Activated naive CD8-positive, alpha-beta T cell treated with anti-CD3 and anti-CD28 coated beads for 36 hours (primary cell): ENCODE measurements around the gene TPPP. TPM values are rescaled to one million over a fixed set of nuclear protein-coding genes. Genes with fewer than 3 reads are reported as not detected.
"Not testable (repeated sequence)": the region's sequence is repeated elsewhere in the genome, so short reads cannot be mapped to it uniquely, and the experiment has no call there.

Source experiments
- DNase-seq: peaks from one replicate; pipeline ENCODE4 v3.0.0; 2021
- H3K27ac Mint-ChIP-seq: one replicate; pipeline ENCODE4 v1.8.0; 2022; ENCODE audit warnings: mild to moderate bottlenecking, moderate library complexity, mixed read lengths
- H3K27me3 Mint-ChIP-seq: one replicate; pipeline ENCODE4 v1.8.0; 2022; ENCODE audit warnings: mild to moderate bottlenecking, mixed read lengths
- H3K36me3 Mint-ChIP-seq: one replicate; pipeline ENCODE4 v1.8.0; 2021; ENCODE audit warnings: mild to moderate bottlenecking, mixed read lengths
- H3K4me1 Mint-ChIP-seq: one replicate; pipeline ENCODE4 v1.8.0; 2021; ENCODE audit warnings: mixed read lengths
- H3K4me3 Mint-ChIP-seq: one replicate; pipeline ENCODE4 v1.8.0; 2022; ENCODE audit warnings: mild to moderate bottlenecking, moderate library complexity, mixed read lengths
- H3K9me3 Mint-ChIP-seq: one replicate; pipeline ENCODE4 v1.8.0; 2022; ENCODE audit warnings: mixed read lengths
- total RNA-seq, 2 experiments: library from RNA; stranded (reverse); gene quantifications; one replicate each; pipeline ENCODE4 v1.2.3, GENCODE V29; 2021

TPPP gene
- total RNA-seq, 2 experiments from 2014 or later, result 0.08 TPM; not detected in 1

DNA sequence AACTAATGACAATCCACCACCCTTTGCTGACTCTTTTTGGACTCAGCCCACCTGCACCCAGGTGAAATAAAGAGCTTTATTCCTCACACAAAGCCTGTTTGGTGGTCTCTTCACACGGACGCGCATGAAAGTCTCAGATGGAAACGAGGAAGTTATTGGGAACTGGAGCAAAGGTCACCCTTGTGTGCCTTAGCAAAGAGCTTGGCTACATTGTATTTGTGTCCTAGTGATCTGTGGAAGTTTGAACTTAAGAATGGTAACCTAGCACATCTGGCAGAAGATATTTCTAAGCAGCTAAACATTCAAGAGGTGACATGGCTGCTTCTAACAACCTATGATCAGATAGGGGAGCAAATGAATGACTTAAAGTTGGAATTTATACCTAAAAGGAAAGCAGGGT, 15.2 kb upstream of the TPPP start:
- not testable (repeated sequence) for H3K9me3 Mint-ChIP-seq

DNA sequence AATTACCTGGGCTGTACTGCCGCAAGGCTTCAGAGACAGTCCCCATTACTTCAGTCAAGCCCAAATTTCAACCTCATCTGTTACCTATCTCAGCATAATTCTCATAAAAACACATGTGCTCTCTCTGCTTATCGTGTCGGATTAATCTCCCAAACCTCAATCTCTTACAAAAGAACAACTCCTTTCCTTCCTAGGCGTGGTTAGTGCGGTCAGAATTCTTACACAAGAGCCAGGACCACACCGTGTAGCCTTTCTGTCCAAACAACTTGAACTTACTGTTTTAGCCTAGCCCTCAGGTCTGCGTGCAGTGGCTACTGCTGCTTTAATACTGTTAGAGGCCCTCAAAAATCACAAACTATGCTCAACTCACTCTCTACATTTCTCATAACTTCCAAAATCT, 13.0 kb upstream of the TPPP start:
- H3K36me3 Mint-ChIP-seq, H3K27ac Mint-ChIP-seq, H3K4me1 Mint-ChIP-seq, H3K27me3 Mint-ChIP-seq, H3K4me3 Mint-ChIP-seq, H3K9me3 Mint-ChIP-seq, DNase-seq: not testable (repeated sequence)

More for the DNA sequence above, 15.2 kb upstream of the TPPP start:
- not testable (repeated sequence) for H3K36me3 Mint-ChIP-seq, H3K4me3 Mint-ChIP-seq, H3K4me1 Mint-ChIP-seq, H3K27ac Mint-ChIP-seq, DNase-seq
- H3K27me3 Mint-ChIP-seq, result peaks cover 14% of the 10 kb centered on the region

DNA sequence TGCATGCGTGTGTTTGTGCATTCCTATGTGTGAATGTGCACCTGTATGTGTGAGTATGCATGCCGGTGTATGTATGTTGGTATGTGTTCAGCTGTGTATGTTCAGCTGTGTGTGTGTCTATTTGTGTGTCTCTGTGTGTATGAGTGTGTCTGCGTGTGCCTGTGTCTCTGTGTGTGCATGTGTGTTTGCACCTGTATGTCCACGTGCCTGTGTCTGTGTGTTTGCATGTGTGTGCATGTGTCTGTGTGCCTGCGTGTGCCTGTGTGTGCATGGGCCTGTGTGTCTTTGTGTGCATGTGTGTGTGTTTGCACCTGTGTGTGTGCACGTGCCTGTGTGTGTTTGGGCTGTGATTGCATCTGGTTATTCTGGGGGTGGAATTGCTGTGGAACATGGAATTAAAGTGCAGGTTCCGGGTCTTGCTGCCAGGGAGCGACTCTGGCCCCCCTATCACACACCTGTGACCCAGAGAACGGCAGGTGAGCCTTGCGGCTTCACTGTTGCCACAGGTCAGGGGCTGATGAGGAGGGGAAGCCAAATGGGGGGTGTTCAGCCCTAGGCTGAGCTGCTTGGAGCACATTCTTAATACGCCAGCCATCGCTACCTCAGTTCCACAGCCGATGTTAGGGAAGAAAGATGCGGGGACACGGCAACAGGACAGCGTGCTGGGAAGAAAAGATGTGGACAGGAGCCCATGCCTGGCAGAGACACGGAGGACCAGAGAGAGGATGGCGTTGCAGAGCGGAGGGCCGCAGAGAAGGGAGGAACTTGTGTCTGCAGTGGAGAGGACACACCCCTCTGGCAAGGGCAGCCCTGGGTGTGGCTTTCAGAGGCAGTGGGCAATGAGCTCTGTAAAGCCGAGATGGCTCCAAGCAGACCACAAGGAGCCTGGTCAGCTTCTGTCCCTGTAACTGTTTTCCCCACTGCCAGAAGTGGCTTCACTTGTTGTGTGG, 3.9 kb upstream of the TPPP start:
- H3K36me3 Mint-ChIP-seq, H3K4me1 Mint-ChIP-seq: not testable (repeated sequence)

DNA sequence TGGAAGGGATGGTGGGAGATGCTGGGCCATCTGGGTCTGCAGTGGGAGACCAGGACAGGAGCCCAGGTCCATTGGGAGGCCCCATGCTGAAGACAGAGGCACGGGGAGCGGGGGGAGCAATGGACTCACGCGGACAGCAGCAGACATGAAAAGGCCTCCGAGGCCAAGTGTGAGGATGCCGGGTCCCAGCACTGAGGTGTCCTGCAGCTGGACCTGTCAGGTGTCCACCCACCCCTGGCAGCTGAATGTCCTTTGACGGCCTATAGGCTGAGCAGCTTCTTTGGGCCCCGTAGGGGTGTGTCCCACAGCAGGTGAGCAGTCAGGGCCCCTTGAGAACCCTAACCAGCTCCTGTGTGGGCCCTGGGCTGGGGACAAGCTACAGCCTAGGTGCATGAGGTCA, 3.0 kb upstream of the TPPP start:
- DNase-seq, H3K27me3 Mint-ChIP-seq, H3K9me3 Mint-ChIP-seq, H3K4me1 Mint-ChIP-seq, H3K4me3 Mint-ChIP-seq, H3K27ac Mint-ChIP-seq, H3K36me3 Mint-ChIP-seq: not testable (repeated sequence)

More for the DNA sequence above, 3.9 kb upstream of the TPPP start:
- not testable (repeated sequence) for DNase-seq, H3K9me3 Mint-ChIP-seq, H3K27ac Mint-ChIP-seq, H3K27me3 Mint-ChIP-seq, H3K4me3 Mint-ChIP-seq

DNA sequence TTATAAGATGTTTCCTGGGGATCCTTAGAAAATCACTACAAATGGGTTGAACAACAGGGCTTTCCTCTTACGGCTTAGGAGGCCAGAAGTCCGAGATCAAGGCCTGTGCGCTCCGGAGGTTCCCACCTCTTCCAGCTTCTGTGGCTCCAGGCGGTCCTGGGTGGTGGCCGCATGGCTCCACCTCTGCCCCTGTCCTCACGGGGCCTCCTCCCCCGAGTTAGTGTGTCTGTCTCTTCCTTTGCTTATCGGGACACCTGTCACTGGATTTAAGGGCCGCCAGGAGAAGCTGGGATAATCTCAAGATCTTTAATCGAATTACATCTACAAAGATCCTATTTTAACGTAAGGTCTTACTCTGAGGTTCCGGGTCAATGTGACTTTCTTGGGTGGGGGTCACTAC, 2.3 kb upstream of the TPPP start:
- H3K36me3 Mint-ChIP-seq, H3K9me3 Mint-ChIP-seq, H3K27me3 Mint-ChIP-seq, H3K4me3 Mint-ChIP-seq, H3K27ac Mint-ChIP-seq, DNase-seq, H3K4me1 Mint-ChIP-seq: not testable (repeated sequence)

DNA sequence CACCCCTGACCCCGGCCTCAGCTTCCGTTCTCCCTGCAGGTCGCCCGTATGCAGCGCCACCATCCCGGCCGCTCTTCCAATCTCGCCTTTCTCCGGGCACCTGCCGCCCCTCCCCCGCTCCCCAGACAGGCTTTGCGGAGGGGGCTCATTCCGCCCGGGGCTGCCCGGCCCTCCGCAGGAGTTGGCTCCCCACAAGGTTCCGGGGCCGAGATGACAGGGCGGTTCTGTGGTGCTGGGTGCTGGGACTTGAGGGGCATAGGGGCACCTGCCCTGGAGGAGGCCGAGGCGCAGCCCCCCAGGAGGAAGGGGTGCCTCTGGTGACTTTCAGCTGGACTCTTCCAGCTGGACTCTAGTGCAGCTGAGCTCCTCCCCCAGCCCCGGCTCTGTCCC, 885 bp upstream of the TPPP start:
- not testable (repeated sequence) for H3K27ac Mint-ChIP-seq, H3K9me3 Mint-ChIP-seq, H3K4me3 Mint-ChIP-seq, DNase-seq, H3K27me3 Mint-ChIP-seq, H3K4me1 Mint-ChIP-seq, H3K36me3 Mint-ChIP-seq

DNA sequence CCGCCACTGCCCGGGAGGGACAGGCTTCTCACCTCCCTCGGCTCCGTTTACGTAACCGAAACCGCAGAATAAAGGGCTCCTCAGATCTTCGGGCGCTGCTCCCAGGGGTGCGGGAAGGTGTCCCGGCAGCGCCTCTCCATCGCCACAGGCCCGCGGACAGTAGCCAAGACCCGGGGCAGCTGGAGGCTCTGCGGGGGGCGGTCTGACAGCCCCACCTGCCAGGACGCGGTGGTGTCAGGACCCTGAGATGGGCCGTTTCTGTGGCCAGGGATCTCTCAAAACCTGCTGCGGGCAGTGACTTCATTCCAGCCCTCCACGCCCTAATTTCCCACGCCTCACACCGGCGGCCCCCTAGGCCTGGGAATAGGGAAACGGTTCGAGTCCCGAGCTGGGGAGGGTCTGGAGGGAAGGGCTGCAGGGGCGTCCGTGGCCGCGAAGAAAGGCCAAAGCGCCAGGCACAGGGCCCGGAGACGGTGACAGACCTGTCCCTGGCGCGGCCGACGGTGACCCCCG, 567 bp downstream of the TPPP start:
- H3K27ac Mint-ChIP-seq, H3K36me3 Mint-ChIP-seq, H3K9me3 Mint-ChIP-seq, H3K4me3 Mint-ChIP-seq, H3K4me1 Mint-ChIP-seq, DNase-seq, H3K27me3 Mint-ChIP-seq: not testable (repeated sequence)

DNA sequence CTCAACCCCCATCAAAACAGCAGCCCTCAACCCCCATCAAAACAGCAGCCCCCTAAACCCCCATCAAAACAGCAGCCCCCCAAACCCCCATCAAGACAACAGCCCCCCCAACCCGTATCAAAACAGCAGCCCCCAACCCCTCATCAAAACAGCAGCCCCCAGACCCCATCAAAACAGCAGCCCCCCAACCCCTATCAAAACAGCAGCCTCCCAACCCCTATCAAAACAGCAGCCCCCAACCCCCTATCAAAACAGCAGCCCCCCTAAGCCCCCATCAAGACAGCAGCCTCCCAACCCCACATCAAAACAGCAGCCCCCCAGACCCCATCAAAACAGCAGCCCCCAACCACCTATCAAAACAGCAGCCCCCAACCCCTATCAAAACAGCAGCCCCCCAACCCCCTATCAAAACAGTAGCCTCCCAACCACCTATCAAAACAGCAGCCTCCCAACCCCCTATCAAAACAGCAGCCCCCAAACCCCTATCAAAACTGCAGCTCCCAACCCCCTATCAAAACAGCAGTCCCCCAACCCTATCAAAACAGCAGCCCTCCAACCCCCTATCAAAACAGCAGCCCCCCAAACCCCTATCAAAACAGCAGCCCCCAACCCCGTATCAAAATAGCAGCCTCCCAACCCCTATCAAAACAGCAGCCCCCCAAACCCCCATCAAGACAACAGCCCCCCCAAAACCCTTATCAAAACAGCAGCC, 1.2 kb downstream of the TPPP start:
- Mint-ChIP-seq H3K9me3 (no peaks in the 10 kb centered on the region), H3K27me3 (no peaks in the 10 kb centered on the region), H3K4me3 (no peak overlapping the region), H3K4me1 (no peaks in the 10 kb centered on the region), H3K36me3 (no peaks in the 10 kb centered on the region), H3K27ac (no peak overlapping the region)
- DNase-seq, result no peak

DNA sequence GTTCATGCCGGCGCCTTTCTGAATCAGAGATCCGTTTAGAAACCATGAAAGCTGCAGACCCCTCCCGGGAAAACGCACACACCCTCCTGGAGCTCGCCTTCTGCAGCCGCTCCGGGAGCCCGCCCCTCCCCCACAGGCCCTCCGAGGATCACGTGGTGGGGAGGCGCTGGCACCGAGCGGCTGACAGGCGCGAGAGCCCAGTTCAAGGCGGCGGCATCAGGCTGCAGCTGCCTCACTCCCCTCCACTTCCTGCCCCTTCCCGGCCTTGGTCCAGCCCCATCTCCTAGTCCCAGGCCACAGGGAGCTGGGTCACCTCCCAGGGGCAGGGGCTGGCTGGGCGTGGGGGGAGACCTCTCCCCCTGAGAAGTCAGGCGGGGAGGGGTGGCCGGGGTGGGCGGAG, 2.1 kb downstream of the TPPP start:
- not testable (repeated sequence) for H3K27ac Mint-ChIP-seq, H3K4me1 Mint-ChIP-seq, H3K36me3 Mint-ChIP-seq, H3K27me3 Mint-ChIP-seq, DNase-seq, H3K4me3 Mint-ChIP-seq, H3K9me3 Mint-ChIP-seq

DNA sequence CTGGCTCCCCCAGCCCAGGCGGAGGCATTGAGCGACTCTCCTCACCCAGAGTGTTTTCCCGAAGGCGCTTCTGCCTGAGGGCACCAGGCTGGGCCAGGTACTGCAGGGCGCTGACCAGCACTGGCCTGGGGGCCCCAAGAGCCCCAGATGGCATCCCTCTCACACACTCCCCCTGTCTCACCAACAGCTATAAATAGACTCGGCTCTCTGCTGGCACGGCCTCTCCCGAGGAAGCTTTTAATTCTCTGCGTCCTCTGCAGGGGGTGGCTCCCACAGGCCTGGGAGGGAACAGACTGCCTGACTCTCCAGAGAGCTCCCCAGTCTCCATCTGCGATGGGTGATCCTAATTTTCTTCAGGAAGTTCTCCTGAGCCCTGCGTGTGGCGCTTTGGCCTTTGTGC, 2.9 kb downstream of the TPPP start:
- not testable (repeated sequence) for H3K4me3 Mint-ChIP-seq, H3K36me3 Mint-ChIP-seq, H3K27me3 Mint-ChIP-seq, H3K9me3 Mint-ChIP-seq, H3K4me1 Mint-ChIP-seq, DNase-seq, H3K27ac Mint-ChIP-seq

DNA sequence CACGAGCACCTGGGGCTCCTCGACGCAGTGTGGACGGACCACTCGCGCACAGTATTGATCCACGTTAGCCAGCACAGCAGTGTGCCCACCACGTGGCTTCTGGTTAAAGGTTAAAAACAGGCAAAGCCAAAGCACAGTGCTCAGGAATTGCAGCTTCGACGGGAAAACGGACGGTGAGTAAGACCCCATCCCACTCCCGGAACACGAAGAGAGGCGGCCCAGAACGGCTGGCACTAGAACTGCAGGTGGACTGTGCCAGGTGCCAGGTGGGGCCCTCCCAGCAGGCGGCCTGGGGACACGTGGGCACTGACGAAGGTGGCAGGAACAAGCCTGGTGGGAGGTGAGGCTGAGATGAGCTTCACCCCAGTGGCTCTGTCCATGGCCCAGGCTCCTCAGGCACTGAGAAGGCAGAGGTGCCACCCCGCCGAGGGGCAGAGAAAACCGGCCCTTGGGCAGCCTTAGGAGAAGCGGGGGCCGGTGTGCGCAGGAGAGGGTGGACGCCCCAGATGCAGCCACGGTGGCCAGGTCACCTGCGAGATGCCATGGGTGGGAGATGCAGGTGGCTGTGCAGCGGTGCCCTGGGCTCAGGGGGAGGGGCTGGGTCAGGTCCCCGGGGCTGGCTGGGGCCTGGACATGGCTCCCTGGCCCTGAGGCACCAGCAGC, 4.7 kb downstream of the TPPP start:
- not testable (repeated sequence) for H3K36me3 Mint-ChIP-seq, DNase-seq, H3K27me3 Mint-ChIP-seq, H3K4me1 Mint-ChIP-seq, H3K27ac Mint-ChIP-seq, H3K9me3 Mint-ChIP-seq, H3K4me3 Mint-ChIP-seq

DNA sequence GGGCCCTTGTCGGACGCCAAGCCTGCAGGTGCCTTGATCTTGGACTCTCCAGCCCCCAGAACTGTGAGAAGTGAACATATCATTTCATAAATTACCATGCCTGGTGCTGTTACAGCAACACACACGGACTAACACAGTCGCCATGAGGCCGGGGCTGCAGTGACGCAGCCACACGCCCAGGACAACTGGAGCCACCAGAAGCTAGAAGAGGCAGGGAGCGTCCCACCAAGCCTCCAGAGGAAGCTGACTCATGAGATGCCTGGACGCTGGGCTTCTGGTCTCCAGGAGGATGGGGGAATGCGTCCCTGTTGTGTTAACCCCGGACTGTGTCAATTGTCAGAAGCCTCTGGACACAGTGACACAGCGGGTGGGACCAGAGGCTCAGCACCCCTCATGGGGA, 6.2 kb downstream of the TPPP start:
- not testable (repeated sequence) for DNase-seq, H3K9me3 Mint-ChIP-seq, H3K4me3 Mint-ChIP-seq, H3K36me3 Mint-ChIP-seq, H3K27me3 Mint-ChIP-seq, H3K27ac Mint-ChIP-seq, H3K4me1 Mint-ChIP-seq

DNA sequence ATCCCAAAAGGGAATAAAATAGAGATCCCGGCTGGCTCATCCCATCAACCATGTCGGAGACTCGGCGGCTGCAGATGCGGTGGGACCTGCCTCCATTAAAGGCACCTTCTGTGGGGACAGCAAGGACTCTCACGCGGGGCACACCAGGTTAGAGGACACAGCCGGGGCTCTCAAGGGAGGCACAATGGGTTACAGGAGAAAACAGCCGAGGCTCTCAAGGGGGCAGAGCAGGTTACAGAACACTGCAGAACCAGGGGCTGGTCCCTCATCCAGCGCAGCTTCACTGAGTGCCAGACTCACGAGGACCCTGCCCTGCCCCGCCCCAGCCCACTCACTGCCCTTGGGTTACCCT, 7.0 kb downstream of the TPPP start:
- H3K36me3 Mint-ChIP-seq, H3K4me1 Mint-ChIP-seq, H3K27ac Mint-ChIP-seq, H3K4me3 Mint-ChIP-seq, H3K9me3 Mint-ChIP-seq, DNase-seq, H3K27me3 Mint-ChIP-seq: not testable (repeated sequence)

DNA sequence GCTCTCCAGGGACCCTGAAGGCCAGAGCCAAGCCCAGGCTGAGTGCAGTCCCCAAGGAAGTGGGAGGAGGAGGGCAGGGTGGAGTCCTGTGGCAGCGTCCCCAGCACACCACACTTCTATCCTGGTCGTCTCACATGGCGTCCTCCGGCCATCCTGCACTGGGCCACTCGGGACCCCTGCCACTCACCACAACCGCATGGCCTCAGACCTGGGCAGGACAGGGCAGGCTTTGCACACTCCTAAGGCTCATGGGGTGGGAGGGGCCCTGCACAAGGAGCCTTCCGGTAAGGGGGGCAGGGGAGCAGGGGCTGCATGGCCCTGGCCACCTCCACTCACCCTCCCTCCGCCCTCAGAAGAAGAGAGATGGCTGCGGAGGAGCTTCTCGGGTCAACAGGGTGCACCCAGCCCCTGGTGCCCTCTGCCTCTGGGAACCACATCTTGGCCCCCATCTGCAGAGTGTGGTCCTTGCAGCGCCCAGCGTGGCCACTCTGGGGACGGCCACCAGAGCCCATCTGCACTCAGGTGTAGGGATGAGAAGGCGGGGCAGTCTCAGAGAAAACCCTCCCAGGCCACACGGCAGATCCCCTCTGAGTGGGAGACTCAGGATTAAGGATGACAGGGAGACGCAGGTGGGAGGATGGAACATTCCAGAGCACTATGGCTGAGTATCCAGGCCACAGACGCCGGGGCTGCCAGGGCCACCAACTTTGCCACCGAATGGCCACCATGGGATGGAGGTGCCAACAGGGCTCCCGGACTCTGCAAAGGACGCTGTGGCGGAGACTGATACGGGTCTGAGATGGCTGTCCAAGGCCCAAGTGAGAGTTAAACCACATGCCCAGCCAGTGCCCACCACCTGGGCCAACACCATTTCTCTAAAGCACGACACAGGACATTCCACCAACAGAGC, 7.6 kb downstream of the TPPP start:
- Mint-ChIP-seq H3K27ac (no peak overlapping the region), H3K4me1 (no peaks in the 10 kb centered on the region), H3K27me3 (no peaks in the 10 kb centered on the region), H3K4me3 (no peak overlapping the region), H3K36me3 (no peaks in the 10 kb centered on the region), H3K9me3 (no peaks in the 10 kb centered on the region)
- no peak for DNase-seq
